H1 (cell line): ENCODE results near the gene RAI2. TPM values are rescaled to one million over a fixed set of nuclear protein-coding genes. Genes with fewer than 3 reads are reported as not detected.
A peak's percentile ranks its signal among the peaks of the same experiment; 100 is the strongest.

Experiments
- CTCF ChIA-PET: fragments of 300-600 bp; sonication (Branson Sonifier 250); formaldehyde crosslinking; loops from one replicate; lab custom pipeline; 2021; ENCODE audit not compliant: partially characterized antibody; lab: Charles Lee
- POLR2A ChIA-PET: fragments of 300-600 bp; sonication (Branson Sonifier 250); formaldehyde crosslinking; loops from one replicate; lab custom pipeline; 2021; ENCODE audit warnings: inconsistent platforms; ENCODE audit not compliant: partially characterized antibody; lab: Charles Lee
- DNase-seq, 2 experiments: peaks; one replicate each; pipeline versions ENCODE4 v3.0.0 to v3.0.0-alpha.2; 2010 to 2022; ENCODE audit warnings: low spot score in 2 of 2, low read depth in 1 of 2, mixed read lengths in 1 of 2
- FAIRE-seq: peaks from 2 replicates; lab custom pipeline; 2011; peaks lifted over from hg19 to GRCh38; lab: Jason Lieb, UNC
- H2AFZ ChIP-seq: 2 replicates; pipeline ENCODE4 v1.8.1; 2012; ENCODE audit warnings: low read length, inconsistent platforms
- H2AK5ac ChIP-seq: 2 replicates; pipeline ENCODE4 v1.6.1; 2013; ENCODE audit warnings: low read depth, low read length
- H2BK120ac ChIP-seq: replicated peaks from 2 replicates; pipeline ENCODE3; 2013; ENCODE audit warnings: low read depth, low read length, inconsistent platforms
- H2BK12ac ChIP-seq: 2 replicates; pipeline ENCODE4 v1.6.1; 2013; ENCODE audit warnings: low read depth, low read length
- H2BK15ac ChIP-seq: 2 replicates; pipeline ENCODE4 v1.6.1; 2013; ENCODE audit warnings: low read length
- H2BK20ac ChIP-seq: 2 replicates; pipeline ENCODE4 v1.6.1; 2013; ENCODE audit warnings: low read length
- H2BK5ac ChIP-seq: 2 replicates; pipeline ENCODE4 v1.6.1; 2013; ENCODE audit warnings: low read depth, low read length
- H3K14ac ChIP-seq: 2 replicates; pipeline ENCODE4 v1.6.1; 2013; ENCODE audit warnings: inconsistent platforms; ENCODE audit not compliant: insufficient read length
- H3K18ac ChIP-seq: 2 replicates; pipeline ENCODE4 v1.6.1; 2013; ENCODE audit warnings: low read length; ENCODE audit errors: extremely low read depth
- H3K23ac ChIP-seq: 2 replicates; pipeline ENCODE4 v1.6.1; 2013; ENCODE audit warnings: inconsistent platforms; ENCODE audit not compliant: insufficient read length
- H3K23me2 ChIP-seq: 2 replicates; pipeline ENCODE4 v1.6.1; 2013; ENCODE audit warnings: low read depth, low read length
- H3K27ac ChIP-seq: 2 replicates; pipeline ENCODE4 v1.6.1; 2011; ENCODE audit warnings: low read depth, low read length, inconsistent platforms
- H3K27me3 ChIP-seq, 4 experiments: replicated peaks in 1 of 4; 1 replicate in 1 of 4; 2 replicates in 3 of 4; pipeline versions ENCODE4 v1.6.1 to v1.8.1; 2011 to 2013; ENCODE audit warnings: low read length in 3 of 4, mild to moderate bottlenecking in 3 of 4, inconsistent platforms in 2 of 4, mixed read lengths in 2 of 4, moderate library complexity in 1 of 4; ENCODE audit not compliant: control insufficient read depth in 3 of 4, insufficient read depth in 3 of 4; ENCODE audit errors: extremely low read depth in 1 of 4
- H3K36me3 ChIP-seq, 4 experiments: 2 replicates each; pipeline versions ENCODE4 v1.6.1 to v1.8.1; 2011 to 2013; ENCODE audit warnings: mild to moderate bottlenecking in 4 of 4, low read length in 3 of 4, moderate library complexity in 2 of 4, control low read depth in 1 of 4, inconsistent platforms in 1 of 4; ENCODE audit not compliant: insufficient read depth in 4 of 4, control insufficient read depth in 2 of 4
- H3K4ac ChIP-seq: replicated peaks from 2 replicates; pipeline ENCODE3; 2013; ENCODE audit warnings: low read length, low read depth, mixed read lengths, inconsistent platforms; ENCODE audit not compliant: insufficient read length
- H3K4me1 ChIP-seq, 4 experiments: replicated peaks in 1 of 4; 1 replicate in 1 of 4; 2 replicates in 3 of 4; pipeline versions ENCODE4 v1.6.1 to v1.8.1; 2011 to 2013; ENCODE audit warnings: low read length in 3 of 4, inconsistent platforms in 2 of 4, mixed read lengths in 1 of 4; ENCODE audit not compliant: insufficient read depth in 4 of 4, control insufficient read depth in 3 of 4
- H3K4me2 ChIP-seq, 2 experiments: 2 replicates each; pipeline versions ENCODE4 v1.6.1 to v1.8.1; 2011 to 2013; ENCODE audit warnings: low read depth in 2 of 2, low read length in 2 of 2, control low read depth in 1 of 2, inconsistent platforms in 1 of 2, mild to moderate bottlenecking in 1 of 2; ENCODE audit not compliant: insufficient read depth in 1 of 2
- H3K4me3 ChIP-seq, 4 experiments: fragments of 200-600, 300-600 bp in 1 of 4; sonication (generic), shearing (Covaris generic), sonication (Bioruptor Twin) in 1 of 4; 2 replicates each; pipeline versions ENCODE4 v1.5.1 to v1.8.1; 2011 to 2016; ENCODE audit warnings: low read length in 4 of 4, low read depth in 3 of 4, control low read depth in 2 of 4, inconsistent platforms in 2 of 4, mild to moderate bottlenecking in 2 of 4, mixed read lengths in 1 of 4, moderate library complexity in 1 of 4; ENCODE audit not compliant: insufficient read depth in 2 of 4; ENCODE audit errors: extremely low read depth in 1 of 4
- H3K56ac ChIP-seq: replicated peaks from 2 replicates; pipeline ENCODE3; 2013; ENCODE audit warnings: low read depth, mild to moderate bottlenecking, mixed read lengths, low read length, inconsistent platforms; ENCODE audit not compliant: insufficient read length
- H3K79me1 ChIP-seq: 2 replicates; pipeline ENCODE4 v1.6.1; 2013; ENCODE audit warnings: low read depth, low read length, control low read depth
- H3K79me2 ChIP-seq, 2 experiments: 2 replicates each; pipeline versions ENCODE4 v1.6.1 to v1.8.1; 2012 to 2013; ENCODE audit warnings: low read length in 2 of 2, mild to moderate bottlenecking in 2 of 2, inconsistent platforms in 1 of 2; ENCODE audit not compliant: insufficient read depth in 2 of 2, control insufficient read depth in 1 of 2
- H3K9ac ChIP-seq, 4 experiments: replicated peaks in 1 of 4; 1 replicate in 1 of 4; 2 replicates in 3 of 4; pipeline versions ENCODE4 v1.6.1 to v1.8.1; 2011 to 2013; ENCODE audit warnings: low read depth in 3 of 4, low read length in 3 of 4, control low read depth in 2 of 4, mild to moderate bottlenecking in 2 of 4, moderate library complexity in 2 of 4, inconsistent platforms in 1 of 4; ENCODE audit errors: extremely low read depth in 1 of 4
- H3K9me3 ChIP-seq, 2 experiments: 2 replicates each; pipeline versions ENCODE4 v1.6.1 to v1.8.1; 2012 to 2013; ENCODE audit warnings: mild to moderate bottlenecking in 2 of 2, moderate library complexity in 2 of 2, control low read depth in 1 of 2, inconsistent platforms in 1 of 2, low read depth in 1 of 2, low read length in 1 of 2, mixed read lengths in 1 of 2; ENCODE audit not compliant: insufficient read depth in 2 of 2
- H4K20me1 ChIP-seq, 2 experiments: replicated peaks in 1 of 2; 2 replicates each; pipeline versions ENCODE3 to v1.8.1; 2011 to 2013; ENCODE audit warnings: inconsistent platforms in 2 of 2, low read length in 2 of 2, mild to moderate bottlenecking in 1 of 2; ENCODE audit not compliant: insufficient read depth in 2 of 2, control insufficient read depth in 1 of 2
- H4K5ac ChIP-seq: 2 replicates; pipeline ENCODE4 v1.6.1; 2013; ENCODE audit warnings: low read length, low read depth, mixed read lengths, inconsistent platforms; ENCODE audit not compliant: insufficient read length
- H4K8ac ChIP-seq: 2 replicates; pipeline ENCODE4 v1.8.0; 2013; ENCODE audit warnings: mild to moderate bottlenecking, moderate library complexity, low read length, inconsistent platforms; ENCODE audit not compliant: insufficient read depth; ENCODE audit errors: extremely low read depth
- H4K91ac ChIP-seq: replicated peaks from 2 replicates; pipeline ENCODE3; 2013; ENCODE audit warnings: low read length, mixed read lengths, inconsistent platforms; ENCODE audit not compliant: insufficient read length
- BACH1 ChIP-seq: IDR thresholded peaks from 2 replicates; pipeline ENCODE4 v1.6.1; 2012; ENCODE audit warnings: low read length, improper control_type of control experiment
- CREB1 ChIP-seq: IDR thresholded peaks from 2 replicates; pipeline ENCODE4 v1.6.1; 2012; ENCODE audit warnings: inconsistent platforms
- EP300 ChIP-seq, 2 experiments: IDR thresholded peaks; 1 replicate in 1 of 2; 2 replicates in 1 of 2; pipeline ENCODE4 v1.6.1; 2011 to 2012; ENCODE audit warnings: low read depth in 2 of 2, low read length in 2 of 2, mild to moderate bottlenecking in 2 of 2, borderline replicate concordance in 1 of 2, inconsistent platforms in 1 of 2, moderate library complexity in 1 of 2
- EZH2 ChIP-seq: fragments of 200-600 bp; sonication (generic); IDR thresholded peaks from 2 replicates; pipeline ENCODE4 v1.7.1; 2012; ENCODE audit warnings: low read depth, mild to moderate bottlenecking, moderate library complexity, low read length, inconsistent platforms; ENCODE audit not compliant: severe bottlenecking
- KDM5A ChIP-seq: fragments of 200-600 bp; IDR thresholded peaks from 2 replicates; pipeline ENCODE4 v1.7.1; 2012; ENCODE audit warnings: mild to moderate bottlenecking, low read length, inconsistent platforms, mixed read lengths
- MAFK ChIP-seq: IDR thresholded peaks from 2 replicates; pipeline ENCODE4 v1.6.1; 2012; ENCODE audit warnings: low read depth, mild to moderate bottlenecking, improper control_type of control experiment, low read length
- SIX5 ChIP-seq: IDR thresholded peaks from 2 replicates; pipeline ENCODE4 v1.6.1; 2011; ENCODE audit warnings: mild to moderate bottlenecking, low read depth, low read length
- WGBS, 2 experiments: shearing (Covaris generic) in 1 of 2; methylation state at CpG; one replicate each; pipeline versions ENCODE4 v1.1.6 to v1.1.7; 2013 to 2015; ENCODE audit warnings: low lambda C conversion rate in 2 of 2, mixed read lengths in 2 of 2, inconsistent platforms in 1 of 2, low coverage in 1 of 2, missing lambda C conversion rate in 1 of 2; ENCODE audit not compliant: insufficient replicate concordance in 2 of 2, insufficient coverage in 1 of 2, insufficient read length in 1 of 2; ENCODE audit errors: extremely low coverage in 1 of 2, missing lambda C conversion rate in 1 of 2; 5-methylcytosine and 5-hydroxymethylcytosine counted together
- polyA plus RNA-seq, 7 experiments: library from polyadenylated mRNA; depleted of rRNA in 3 of 7; stranded (reverse) in 5 of 7; unstranded in 2 of 7; fragments of >200 nt in 5 of 7; fragments of 200-250 nt in 2 of 7; gene quantifications; 1 replicate in 5 of 7; 2 replicates in 1 of 7; 4 replicates in 1 of 7; pipeline versions ENCODE4 v1.2.1 to v1.2.3, GENCODE V29; 2011 to 2013; ENCODE audit warnings: missing spikeins in 2 of 7, mixed read lengths in 2 of 7
- total RNA-seq: library from RNA; stranded (reverse); fragmentation: NEBNext Ultra II Directional; extraction: Animal tissue kit (Norgen Biotek cat#: 25700); gene quantifications from 2 replicates; pipeline ENCODE4 v1.2.1, GENCODE V29; 2021
- TF ChIP-seq, protein P1 (sequence below): IDR thresholded peaks from 2 replicates; pipeline ENCODE4 v1.6.1; 2012; ENCODE audit warnings: inconsistent platforms

The RAI2 gene
- total and polyA plus RNA-seq, 2 of the 8 experiments (the other 6 are each of a cell fraction or from before 2014, with no cell fraction given) = 0.60 to 2.0 TPM

DNA sequence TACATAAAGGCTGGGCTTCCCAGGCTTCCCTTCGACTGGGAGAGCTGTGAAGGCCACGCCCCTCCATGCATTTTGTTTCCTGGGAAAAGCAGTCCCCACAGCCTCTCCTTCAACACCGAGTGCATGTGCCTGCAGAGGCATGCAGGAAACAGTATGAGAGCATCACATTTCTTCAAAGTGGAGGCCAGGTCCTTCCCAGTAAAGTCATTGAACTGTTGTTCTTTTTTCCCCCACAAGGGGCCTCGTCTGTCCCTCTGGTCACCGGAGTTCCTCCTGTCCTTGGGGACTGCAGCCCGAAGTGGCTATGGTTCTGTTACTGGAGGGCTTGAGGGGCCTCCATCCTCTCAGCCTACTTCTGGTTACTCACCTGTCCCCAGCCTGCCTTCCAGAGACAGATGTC lies 56.0 kb downstream of the RAI2 start:
- Histone ChIP-seq H3K79me1 (no peaks in the 10 kb centered on the region), H3K18ac (no peak overlapping the region), H3K14ac (no peak overlapping the region), H4K8ac (no peak overlapping the region), H3K27me3 (no peaks in the 10 kb centered on the region), H3K23me2 (no peaks in the 10 kb centered on the region), H3K79me2 (no peaks in the 10 kb centered on the region), H2BK120ac (no peak overlapping the region), H3K4me2 (no peak overlapping the region), H3K9ac (no peak overlapping the region), H2AFZ (no peak overlapping the region), H2AK5ac (no peak overlapping the region), H3K4ac (no peak overlapping the region), H2BK5ac (no peak overlapping the region), H4K20me1 (no peaks in the 10 kb centered on the region), H4K5ac (no peak overlapping the region), H2BK12ac (no peak overlapping the region), H3K56ac (no peak overlapping the region), H3K4me1 (no peaks in the 10 kb centered on the region), H3K23ac (no peak overlapping the region), H4K91ac (no peak overlapping the region), H3K36me3 (no peaks in the 10 kb centered on the region), H2BK15ac (no peak overlapping the region), H3K4me3 (no peak overlapping the region), H2BK20ac (no peak overlapping the region), H3K9me3 (no peaks in the 10 kb centered on the region), H3K27ac (no peak overlapping the region)
- FAIRE-seq (peak; percentile 81), DNase-seq (peak in 1 of 2 experiments; percentile 37)
- 67% methylated on average over 6 of the region's 6 CpGs; no CpG with 5 or more reads in 1 of the 2 experiments for WGBS, 2 experiments
- ChIA-PET CTCF (interaction anchor here (0.8 to 1.8 kb wide), 4 partner anchors 11 to 17 kb away, joined by 3 to 5 read pairs (median 4); no protein-coding TSS in a partner anchor), POLR2A (no interaction called here)
- TF ChIP-seq EZH2 = no peak
- TF ChIP-seq MAFK = no peak
- TF ChIP-seq KDM5A = no peak
- no peak for TF ChIP-seq CREB1
- no peak for TF ChIP-seq BACH1
- TF ChIP-seq SIX5 = no peak
- TF ChIP-seq EP300 (IDR thresholded peaks at IDR 0.05; ENCODE audit: borderline replicate concordance in 1 of 2, low read depth in 2 of 2, low read length in 2 of 2) = no peak
- TF ChIP-seq, protein P1, sequence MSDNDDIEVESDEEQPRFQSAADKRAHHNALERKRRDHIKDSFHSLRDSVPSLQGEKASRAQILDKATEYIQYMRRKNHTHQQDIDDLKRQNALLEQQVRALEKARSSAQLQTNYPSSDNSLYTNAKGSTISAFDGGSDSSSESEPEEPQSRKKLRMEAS = 0 out of 2 replicates have a peak, but pooled peaks have one; percentile 21
